H1 (cell line): ENCODE measurements around the gene RNF130. TPM values are rescaled to one million over a fixed set of nuclear protein-coding genes. Genes with fewer than 3 reads are reported as not detected.

Experiments used
- CTCF ChIA-PET: fragments of 300-600 bp; sonication (Branson Sonifier 250); formaldehyde crosslinking; loops from one replicate; lab custom pipeline; 2021; ENCODE audit not compliant: partially characterized antibody; lab: Charles Lee
- POLR2A ChIA-PET: fragments of 300-600 bp; sonication (Branson Sonifier 250); formaldehyde crosslinking; loops from one replicate; lab custom pipeline; 2021; ENCODE audit warnings: inconsistent platforms; ENCODE audit not compliant: partially characterized antibody; lab: Charles Lee
- DNase-seq, 2 experiments: peaks; one replicate each; pipeline versions ENCODE4 v3.0.0 to v3.0.0-alpha.2; 2010 to 2022; ENCODE audit warnings: low spot score in 2 of 2, low read depth in 1 of 2, mixed read lengths in 1 of 2
- FAIRE-seq: peaks from 2 replicates; lab custom pipeline; 2011; peaks lifted over from hg19 to GRCh38; lab: Jason Lieb, UNC
- H2AFZ ChIP-seq: 2 replicates; pipeline ENCODE4 v1.8.1; 2012; ENCODE audit warnings: low read length, inconsistent platforms
- H2AK5ac ChIP-seq: 2 replicates; pipeline ENCODE4 v1.6.1; 2013; ENCODE audit warnings: low read depth, low read length
- H2BK120ac ChIP-seq: replicated peaks from 2 replicates; pipeline ENCODE3; 2013; ENCODE audit warnings: low read depth, low read length, inconsistent platforms
- H2BK12ac ChIP-seq: 2 replicates; pipeline ENCODE4 v1.6.1; 2013; ENCODE audit warnings: low read depth, low read length
- H2BK15ac ChIP-seq: 2 replicates; pipeline ENCODE4 v1.6.1; 2013; ENCODE audit warnings: low read length
- H2BK20ac ChIP-seq: 2 replicates; pipeline ENCODE4 v1.6.1; 2013; ENCODE audit warnings: low read length
- H2BK5ac ChIP-seq: 2 replicates; pipeline ENCODE4 v1.6.1; 2013; ENCODE audit warnings: low read depth, low read length
- H3K14ac ChIP-seq: 2 replicates; pipeline ENCODE4 v1.6.1; 2013; ENCODE audit warnings: inconsistent platforms; ENCODE audit not compliant: insufficient read length
- H3K18ac ChIP-seq: 2 replicates; pipeline ENCODE4 v1.6.1; 2013; ENCODE audit warnings: low read length; ENCODE audit errors: extremely low read depth
- H3K23ac ChIP-seq: 2 replicates; pipeline ENCODE4 v1.6.1; 2013; ENCODE audit warnings: inconsistent platforms; ENCODE audit not compliant: insufficient read length
- H3K23me2 ChIP-seq: 2 replicates; pipeline ENCODE4 v1.6.1; 2013; ENCODE audit warnings: low read depth, low read length
- H3K27ac ChIP-seq: 2 replicates; pipeline ENCODE4 v1.6.1; 2011; ENCODE audit warnings: low read depth, low read length, inconsistent platforms
- H3K27me3 ChIP-seq, 4 experiments: replicated peaks in 1 of 4; 1 replicate in 1 of 4; 2 replicates in 3 of 4; pipeline versions ENCODE4 v1.6.1 to v1.8.1; 2011 to 2013; ENCODE audit warnings: low read length in 3 of 4, mild to moderate bottlenecking in 3 of 4, inconsistent platforms in 2 of 4, mixed read lengths in 2 of 4, moderate library complexity in 1 of 4; ENCODE audit not compliant: control insufficient read depth in 3 of 4, insufficient read depth in 3 of 4; ENCODE audit errors: extremely low read depth in 1 of 4
- H3K36me3 ChIP-seq, 4 experiments: 2 replicates each; pipeline versions ENCODE4 v1.6.1 to v1.8.1; 2011 to 2013; ENCODE audit warnings: mild to moderate bottlenecking in 4 of 4, low read length in 3 of 4, moderate library complexity in 2 of 4, control low read depth in 1 of 4, inconsistent platforms in 1 of 4; ENCODE audit not compliant: insufficient read depth in 4 of 4, control insufficient read depth in 2 of 4
- H3K4ac ChIP-seq: replicated peaks from 2 replicates; pipeline ENCODE3; 2013; ENCODE audit warnings: low read length, low read depth, mixed read lengths, inconsistent platforms; ENCODE audit not compliant: insufficient read length
- H3K4me1 ChIP-seq, 4 experiments: replicated peaks in 1 of 4; 1 replicate in 1 of 4; 2 replicates in 3 of 4; pipeline versions ENCODE4 v1.6.1 to v1.8.1; 2011 to 2013; ENCODE audit warnings: low read length in 3 of 4, inconsistent platforms in 2 of 4, mixed read lengths in 1 of 4; ENCODE audit not compliant: insufficient read depth in 4 of 4, control insufficient read depth in 3 of 4
- H3K4me2 ChIP-seq, 2 experiments: 2 replicates each; pipeline versions ENCODE4 v1.6.1 to v1.8.1; 2011 to 2013; ENCODE audit warnings: low read depth in 2 of 2, low read length in 2 of 2, control low read depth in 1 of 2, inconsistent platforms in 1 of 2, mild to moderate bottlenecking in 1 of 2; ENCODE audit not compliant: insufficient read depth in 1 of 2
- H3K4me3 ChIP-seq, 4 experiments: fragments of 200-600, 300-600 bp in 1 of 4; sonication (generic), shearing (Covaris generic), sonication (Bioruptor Twin) in 1 of 4; 2 replicates each; pipeline versions ENCODE4 v1.5.1 to v1.8.1; 2011 to 2016; ENCODE audit warnings: low read length in 4 of 4, low read depth in 3 of 4, control low read depth in 2 of 4, inconsistent platforms in 2 of 4, mild to moderate bottlenecking in 2 of 4, mixed read lengths in 1 of 4, moderate library complexity in 1 of 4; ENCODE audit not compliant: insufficient read depth in 2 of 4; ENCODE audit errors: extremely low read depth in 1 of 4
- H3K56ac ChIP-seq: replicated peaks from 2 replicates; pipeline ENCODE3; 2013; ENCODE audit warnings: low read depth, mild to moderate bottlenecking, mixed read lengths, low read length, inconsistent platforms; ENCODE audit not compliant: insufficient read length
- H3K79me1 ChIP-seq: 2 replicates; pipeline ENCODE4 v1.6.1; 2013; ENCODE audit warnings: low read depth, low read length, control low read depth
- H3K79me2 ChIP-seq, 2 experiments: 2 replicates each; pipeline versions ENCODE4 v1.6.1 to v1.8.1; 2012 to 2013; ENCODE audit warnings: low read length in 2 of 2, mild to moderate bottlenecking in 2 of 2, inconsistent platforms in 1 of 2; ENCODE audit not compliant: insufficient read depth in 2 of 2, control insufficient read depth in 1 of 2
- H3K9ac ChIP-seq, 4 experiments: replicated peaks in 1 of 4; 1 replicate in 1 of 4; 2 replicates in 3 of 4; pipeline versions ENCODE4 v1.6.1 to v1.8.1; 2011 to 2013; ENCODE audit warnings: low read depth in 3 of 4, low read length in 3 of 4, control low read depth in 2 of 4, mild to moderate bottlenecking in 2 of 4, moderate library complexity in 2 of 4, inconsistent platforms in 1 of 4; ENCODE audit errors: extremely low read depth in 1 of 4
- H3K9me3 ChIP-seq, 2 experiments: 2 replicates each; pipeline versions ENCODE4 v1.6.1 to v1.8.1; 2012 to 2013; ENCODE audit warnings: mild to moderate bottlenecking in 2 of 2, moderate library complexity in 2 of 2, control low read depth in 1 of 2, inconsistent platforms in 1 of 2, low read depth in 1 of 2, low read length in 1 of 2, mixed read lengths in 1 of 2; ENCODE audit not compliant: insufficient read depth in 2 of 2
- H4K20me1 ChIP-seq, 2 experiments: replicated peaks in 1 of 2; 2 replicates each; pipeline versions ENCODE3 to v1.8.1; 2011 to 2013; ENCODE audit warnings: inconsistent platforms in 2 of 2, low read length in 2 of 2, mild to moderate bottlenecking in 1 of 2; ENCODE audit not compliant: insufficient read depth in 2 of 2, control insufficient read depth in 1 of 2
- H4K5ac ChIP-seq: 2 replicates; pipeline ENCODE4 v1.6.1; 2013; ENCODE audit warnings: low read length, low read depth, mixed read lengths, inconsistent platforms; ENCODE audit not compliant: insufficient read length
- H4K8ac ChIP-seq: 2 replicates; pipeline ENCODE4 v1.8.0; 2013; ENCODE audit warnings: mild to moderate bottlenecking, moderate library complexity, low read length, inconsistent platforms; ENCODE audit not compliant: insufficient read depth; ENCODE audit errors: extremely low read depth
- H4K91ac ChIP-seq: replicated peaks from 2 replicates; pipeline ENCODE3; 2013; ENCODE audit warnings: low read length, mixed read lengths, inconsistent platforms; ENCODE audit not compliant: insufficient read length
- CTCF ChIP-seq, 3 experiments: IDR thresholded peaks; 1 replicate in 2 of 3; 2 replicates in 1 of 3; pipeline versions ENCODE4 v1.5.1 to v1.6.1; 2011; ENCODE audit warnings: low read length in 3 of 3, mild to moderate bottlenecking in 3 of 3, inconsistent platforms in 2 of 3, low read depth in 1 of 3, moderate library complexity in 1 of 3; ENCODE audit not compliant: insufficient read depth in 1 of 3; ENCODE audit errors: control extremely low read depth in 1 of 3
- KDM5A ChIP-seq: fragments of 200-600 bp; IDR thresholded peaks from 2 replicates; pipeline ENCODE4 v1.7.1; 2012; ENCODE audit warnings: mild to moderate bottlenecking, low read length, inconsistent platforms, mixed read lengths
- polyA plus RNA-seq, 7 experiments: library from polyadenylated mRNA; depleted of rRNA in 3 of 7; stranded (reverse) in 5 of 7; unstranded in 2 of 7; fragments of >200 nt in 5 of 7; fragments of 200-250 nt in 2 of 7; gene quantifications; 1 replicate in 5 of 7; 2 replicates in 1 of 7; 4 replicates in 1 of 7; pipeline versions ENCODE4 v1.2.1 to v1.2.3, GENCODE V29; 2011 to 2013; ENCODE audit warnings: missing spikeins in 2 of 7, mixed read lengths in 2 of 7
- total RNA-seq: library from RNA; stranded (reverse); fragmentation: NEBNext Ultra II Directional; extraction: Animal tissue kit (Norgen Biotek cat#: 25700); gene quantifications from 2 replicates; pipeline ENCODE4 v1.2.1, GENCODE V29; 2021

The RNF130 gene
- total and polyA plus RNA-seq, 2 of the 8 experiments (the other 6 are each of a cell fraction or from before 2014, with no cell fraction given): 65.1 to 70.0 TPM

- H2BK120ac ChIP-seq: no peak overlapping the region
- H3K4me1 ChIP-seq: no peaks in the 10 kb centered on the region
- no peak overlapping the region for H2BK20ac ChIP-seq
- H3K36me3 ChIP-seq: peaks cover 0 to 16% (median 5%) of the 10 kb centered on the region in 4 experiments; a peak in 5 of 8 replicates
- H4K8ac ChIP-seq: no peak overlapping the region
- no peak overlapping the region for H2BK12ac ChIP-seq
- no peak overlapping the region for H3K4me3 ChIP-seq
- no peak overlapping the region for H3K9ac ChIP-seq
- H2AFZ ChIP-seq: no peak overlapping the region
- no peak overlapping the region for H3K14ac ChIP-seq
- POLR2A ChIA-PET: interaction anchor here (0.8 kb wide), 1 partner anchor 10 kb away, joined by 3 read pairs; no protein-coding TSS in a partner anchor
- H4K91ac ChIP-seq: no peak overlapping the region
- H4K5ac ChIP-seq: no peak overlapping the region
- no peak overlapping the region for H3K18ac ChIP-seq
- CTCF ChIA-PET: interaction anchor here (1.5 to 2.5 kb wide), 3 partner anchors 11 to 92 kb away, joined by 3 to 7 read pairs (median 7); no protein-coding TSS in a partner anchor
- no peaks in the 10 kb centered on the region for H3K23me2 ChIP-seq
- FAIRE-seq (no peak), DNase-seq (no peak)
- no peak overlapping the region for H3K4ac ChIP-seq
- peaks cover 5% of the 10 kb centered on the region; the same call in 1 of the 2 replicates for H3K79me1 ChIP-seq
- H3K79me2 ChIP-seq: peaks cover 0 to 10% of the 10 kb centered on the region in 2 experiments; a peak in 2 of 4 replicates
- peaks cover 0 to 3% of the 10 kb centered on the region in 2 experiments for H4K20me1 ChIP-seq
- no peak overlapping the region for H2BK15ac ChIP-seq
- no peak overlapping the region for H2AK5ac ChIP-seq
- no peak overlapping the region for H3K23ac ChIP-seq
- H3K4me2 ChIP-seq: no peak overlapping the region
- no peaks in the 10 kb centered on the region for H3K27me3 ChIP-seq
- H3K9me3 ChIP-seq: no peaks in the 10 kb centered on the region
- H3K27ac ChIP-seq: no peak overlapping the region
- no peak overlapping the region for H3K56ac ChIP-seq
- H2BK5ac ChIP-seq: no peak overlapping the region
- TF ChIP-seq KDM5A: no peak
- no peak for TF ChIP-seq CTCF (IDR thresholded peaks at IDR 0.05; ENCODE audit: control extremely low read depth in 1 of 3, insufficient read depth in 1 of 3, low read depth in 1 of 3, low read length in 3 of 3)
Observed at GRCh38 chr5:180001136-180001535, 70.4 kb downstream of the RNF130 start.
